ENCODE results near the gene CNTNAP2.

- TF ChIP-seq CTCF (IDR thresholded peaks at IDR 0.05) = no peak
- no peak for TF ChIP-seq POLR2AphosphoS5 (IDR thresholded peaks at IDR 0.05)
These were observed 1824.8 kb downstream of the CNTNAP2 start for GRCh38 chr7:147941381-147941780.

Measured in suprapubic skin (tissue), 3 donors.